WTC11 (cell line): ENCODE results near the gene IQGAP3. TPM values are rescaled to one million over a fixed set of nuclear protein-coding genes. Genes with fewer than 3 reads are reported as not detected.

ENCODE experiments used
- ATAC-seq: fragments of 200-7000 bp; cut with Tn5 transposase; 2 replicates; pipeline ENCODE4 v1.10.0; 2021; ENCODE audit warnings: mild to moderate bottlenecking, moderate library complexity
- CTCF ChIA-PET: fragments of 300-600 bp; sonication (Branson Sonifier 250); formaldehyde crosslinking; loops from one replicate; lab custom pipeline; 2021; ENCODE audit warnings: antibody characterized with exemption; lab: Charles Lee
- POLR2A ChIA-PET: fragments of 350-600 bp; sonication (Branson Sonifier 250); formaldehyde crosslinking; loops from one replicate; lab custom pipeline; 2021; ENCODE audit warnings: antibody characterized with exemption; lab: Charles Lee
- DNase-seq: peaks from one replicate; pipeline ENCODE4 v3.0.0; 2021; ENCODE audit warnings: low spot score
- H3K27ac Mint-ChIP-seq: 2 replicates; pipeline ENCODE4 v1.8.0; 2021; ENCODE audit warnings: mixed read lengths
- H3K27me3 Mint-ChIP-seq: 2 replicates; pipeline ENCODE4 v1.8.0; 2021; ENCODE audit warnings: low read depth, mild to moderate bottlenecking, moderate library complexity, mixed read lengths
- H3K36me3 Mint-ChIP-seq: 2 replicates; pipeline ENCODE4 v1.8.0; 2021; ENCODE audit warnings: mixed read lengths
- H3K4me1 Mint-ChIP-seq: 2 replicates; pipeline ENCODE4 v1.8.0; 2022; ENCODE audit warnings: mixed read lengths
- H3K4me3 Mint-ChIP-seq: 2 replicates; pipeline ENCODE4 v1.8.0; 2021; ENCODE audit warnings: mild to moderate bottlenecking, moderate library complexity, mixed read lengths
- H3K9me3 Mint-ChIP-seq: 2 replicates; pipeline ENCODE4 v1.8.0; 2021; ENCODE audit warnings: mixed read lengths
- AR ChIP-seq: fragments of 250-450 bp; sonication (Bioruptor Pico); IDR thresholded peaks from 2 replicates; pipeline ENCODE4 v1.9.0; 2021; ENCODE audit warnings: mild to moderate bottlenecking
- FOXJ3 ChIP-seq: sonication (generic); formaldehyde crosslinking; IDR thresholded peaks from 2 replicates; pipeline ENCODE4 v1.9.0; 2021; ENCODE audit warnings: missing genetic modification reagents, mild to moderate bottlenecking, borderline replicate concordance
- FOXP4 ChIP-seq: sonication (generic); formaldehyde crosslinking; IDR thresholded peaks from 2 replicates; pipeline ENCODE4 v1.8.0; 2022; ENCODE audit warnings: mild to moderate bottlenecking, missing genetic modification reagents
- GABPB1 ChIP-seq: sonication (generic); formaldehyde crosslinking; IDR thresholded peaks from 2 replicates; pipeline ENCODE4 v1.8.1; 2023; ENCODE audit warnings: mild to moderate bottlenecking, missing genetic modification reagents
- GRHL2 ChIP-seq: fragments of 250-450 bp; sonication (Bioruptor Pico); IDR thresholded peaks from 2 replicates; pipeline ENCODE4 v1.8.0; 2022; ENCODE audit warnings: mild to moderate bottlenecking, moderate library complexity; ENCODE audit not compliant: insufficient replicate concordance, severe bottlenecking
- IRF2 ChIP-seq: sonication (generic); formaldehyde crosslinking; IDR thresholded peaks from 2 replicates; pipeline ENCODE4 v1.8.0; 2022; ENCODE audit warnings: low read depth, missing genetic modification reagents, borderline replicate concordance
- JUN ChIP-seq: sonication (generic); formaldehyde crosslinking; IDR thresholded peaks from 2 replicates; pipeline ENCODE4 v1.8.0; 2023; ENCODE audit warnings: mild to moderate bottlenecking, missing genetic modification reagents
- MXD4 ChIP-seq: fragments of 250-450 bp; sonication (Bioruptor Pico); IDR thresholded peaks from 2 replicates; pipeline ENCODE4 v1.8.0; 2021; ENCODE audit warnings: mild to moderate bottlenecking, moderate library complexity, borderline replicate concordance
- NR2C2 ChIP-seq: sonication (generic); formaldehyde crosslinking; IDR thresholded peaks from 2 replicates; pipeline ENCODE4 v1.8.0; 2022; ENCODE audit warnings: mild to moderate bottlenecking, missing genetic modification reagents
- NR3C1 ChIP-seq: sonication (generic); formaldehyde crosslinking; conservative IDR thresholded peaks from 2 replicates; pipeline ENCODE4 v1.8.1; 2023; ENCODE audit warnings: low read depth, mild to moderate bottlenecking, missing genetic modification reagents
- ZNF532 ChIP-seq: fragments of 250-450 bp; sonication (Bioruptor Pico); IDR thresholded peaks from 2 replicates; pipeline ENCODE4 v1.9.0; 2021; ENCODE audit warnings: mild to moderate bottlenecking, borderline replicate concordance
- total RNA-seq: library from RNA; stranded (reverse); gene quantifications from 3 replicates; pipeline ENCODE4 v1.2.3, GENCODE V29; 2021
- TF ChIP-seq, protein P1 (sequence below): sonication (generic); formaldehyde crosslinking; IDR thresholded peaks from 2 replicates; pipeline ENCODE4 v1.8.1; 2023; ENCODE audit warnings: mild to moderate bottlenecking, missing genetic modification reagents, moderate library complexity
- TF ChIP-seq, protein P2 (sequence below): sonication (generic); formaldehyde crosslinking; IDR thresholded peaks from 2 replicates; pipeline ENCODE4 v1.8.1; 2023; ENCODE audit warnings: mild to moderate bottlenecking, missing genetic modification reagents
- TF ChIP-seq, protein P3 (sequence below): sonication (generic); formaldehyde crosslinking; IDR thresholded peaks from 2 replicates; pipeline ENCODE4 v1.8.0; 2022; ENCODE audit warnings: missing genetic modification reagents
- TF ChIP-seq, protein P4 (sequence below): fragments of 250-450 bp; sonication (Bioruptor Pico); conservative IDR thresholded peaks from 2 replicates; pipeline ENCODE4 v1.9.0; 2021; ENCODE audit warnings: mild to moderate bottlenecking

IQGAP3 gene
- total RNA-seq, 1 experiment from 2014 or later, result 33.3 TPM

DNA sequence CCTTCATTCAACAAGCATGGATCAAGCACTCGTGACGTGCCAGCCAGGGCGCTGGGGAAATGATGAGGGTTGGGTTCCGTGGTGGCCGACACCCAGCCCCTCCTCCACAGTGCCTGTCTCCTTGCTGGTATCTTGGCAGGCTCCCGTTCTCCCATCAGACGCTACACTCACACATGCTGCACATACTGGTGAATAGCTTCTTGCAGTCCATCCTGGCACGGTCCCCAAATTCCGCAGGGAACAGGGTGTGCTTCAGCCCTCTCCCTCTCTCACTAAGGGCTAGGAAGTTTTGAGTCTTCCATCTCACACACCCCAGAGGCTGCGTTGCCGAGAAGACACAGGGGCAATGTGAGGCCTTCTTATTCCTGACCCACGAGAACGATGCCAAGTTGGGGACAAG lies 61.7 kb downstream of the IQGAP3 start (continued):
- TF ChIP-seq, protein P1, sequence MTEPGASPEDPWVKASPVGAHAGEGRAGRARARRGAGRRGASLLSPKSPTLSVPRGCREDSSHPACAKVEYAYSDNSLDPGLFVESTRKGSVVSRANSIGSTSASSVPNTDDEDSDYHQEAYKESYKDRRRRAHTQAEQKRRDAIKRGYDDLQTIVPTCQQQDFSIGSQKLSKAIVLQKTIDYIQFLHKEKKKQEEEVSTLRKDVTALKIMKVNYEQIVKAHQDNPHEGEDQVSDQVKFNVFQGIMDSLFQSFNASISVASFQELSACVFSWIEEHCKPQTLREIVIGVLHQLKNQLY, result no peak
- TF ChIP-seq NR3C1 (CRISPR knock-in tag) (no peak), JUN (no peak), IRF2 (CRISPR knock-in tag) (no peak), AR (no peak), FOXJ3 (no peak)
- TF ChIP-seq, protein P2, sequence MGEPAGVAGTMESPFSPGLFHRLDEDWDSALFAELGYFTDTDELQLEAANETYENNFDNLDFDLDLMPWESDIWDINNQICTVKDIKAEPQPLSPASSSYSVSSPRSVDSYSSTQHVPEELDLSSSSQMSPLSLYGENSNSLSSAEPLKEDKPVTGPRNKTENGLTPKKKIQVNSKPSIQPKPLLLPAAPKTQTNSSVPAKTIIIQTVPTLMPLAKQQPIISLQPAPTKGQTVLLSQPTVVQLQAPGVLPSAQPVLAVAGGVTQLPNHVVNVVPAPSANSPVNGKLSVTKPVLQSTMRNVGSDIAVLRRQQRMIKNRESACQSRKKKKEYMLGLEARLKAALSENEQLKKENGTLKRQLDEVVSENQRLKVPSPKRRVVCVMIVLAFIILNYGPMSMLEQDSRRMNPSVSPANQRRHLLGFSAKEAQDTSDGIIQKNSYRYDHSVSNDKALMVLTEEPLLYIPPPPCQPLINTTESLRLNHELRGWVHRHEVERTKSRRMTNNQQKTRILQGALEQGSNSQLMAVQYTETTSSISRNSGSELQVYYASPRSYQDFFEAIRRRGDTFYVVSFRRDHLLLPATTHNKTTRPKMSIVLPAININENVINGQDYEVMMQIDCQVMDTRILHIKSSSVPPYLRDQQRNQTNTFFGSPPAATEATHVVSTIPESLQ (CRISPR knock-in tag), result no peak
- TF ChIP-seq, protein P3, sequence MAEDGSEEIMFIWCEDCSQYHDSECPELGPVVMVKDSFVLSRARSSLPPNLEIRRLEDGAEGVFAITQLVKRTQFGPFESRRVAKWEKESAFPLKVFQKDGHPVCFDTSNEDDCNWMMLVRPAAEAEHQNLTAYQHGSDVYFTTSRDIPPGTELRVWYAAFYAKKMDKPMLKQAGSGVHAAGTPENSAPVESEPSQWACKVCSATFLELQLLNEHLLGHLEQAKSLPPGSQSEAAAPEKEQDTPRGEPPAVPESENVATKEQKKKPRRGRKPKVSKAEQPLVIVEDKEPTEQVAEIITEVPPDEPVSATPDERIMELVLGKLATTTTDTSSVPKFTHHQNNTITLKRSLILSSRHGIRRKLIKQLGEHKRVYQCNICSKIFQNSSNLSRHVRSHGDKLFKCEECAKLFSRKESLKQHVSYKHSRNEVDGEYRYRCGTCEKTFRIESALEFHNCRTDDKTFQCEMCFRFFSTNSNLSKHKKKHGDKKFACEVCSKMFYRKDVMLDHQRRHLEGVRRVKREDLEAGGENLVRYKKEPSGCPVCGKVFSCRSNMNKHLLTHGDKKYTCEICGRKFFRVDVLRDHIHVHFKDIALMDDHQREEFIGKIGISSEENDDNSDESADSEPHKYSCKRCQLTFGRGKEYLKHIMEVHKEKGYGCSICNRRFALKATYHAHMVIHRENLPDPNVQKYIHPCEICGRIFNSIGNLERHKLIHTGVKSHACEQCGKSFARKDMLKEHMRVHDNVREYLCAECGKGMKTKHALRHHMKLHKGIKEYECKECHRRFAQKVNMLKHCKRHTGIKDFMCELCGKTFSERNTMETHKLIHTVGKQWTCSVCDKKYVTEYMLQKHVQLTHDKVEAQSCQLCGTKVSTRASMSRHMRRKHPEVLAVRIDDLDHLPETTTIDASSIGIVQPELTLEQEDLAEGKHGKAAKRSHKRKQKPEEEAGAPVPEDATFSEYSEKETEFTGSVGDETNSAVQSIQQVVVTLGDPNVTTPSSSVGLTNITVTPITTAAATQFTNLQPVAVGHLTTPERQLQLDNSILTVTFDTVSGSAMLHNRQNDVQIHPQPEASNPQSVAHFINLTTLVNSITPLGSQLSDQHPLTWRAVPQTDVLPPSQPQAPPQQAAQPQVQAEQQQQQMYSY (CRISPR knock-in tag), result no peak

DNA sequence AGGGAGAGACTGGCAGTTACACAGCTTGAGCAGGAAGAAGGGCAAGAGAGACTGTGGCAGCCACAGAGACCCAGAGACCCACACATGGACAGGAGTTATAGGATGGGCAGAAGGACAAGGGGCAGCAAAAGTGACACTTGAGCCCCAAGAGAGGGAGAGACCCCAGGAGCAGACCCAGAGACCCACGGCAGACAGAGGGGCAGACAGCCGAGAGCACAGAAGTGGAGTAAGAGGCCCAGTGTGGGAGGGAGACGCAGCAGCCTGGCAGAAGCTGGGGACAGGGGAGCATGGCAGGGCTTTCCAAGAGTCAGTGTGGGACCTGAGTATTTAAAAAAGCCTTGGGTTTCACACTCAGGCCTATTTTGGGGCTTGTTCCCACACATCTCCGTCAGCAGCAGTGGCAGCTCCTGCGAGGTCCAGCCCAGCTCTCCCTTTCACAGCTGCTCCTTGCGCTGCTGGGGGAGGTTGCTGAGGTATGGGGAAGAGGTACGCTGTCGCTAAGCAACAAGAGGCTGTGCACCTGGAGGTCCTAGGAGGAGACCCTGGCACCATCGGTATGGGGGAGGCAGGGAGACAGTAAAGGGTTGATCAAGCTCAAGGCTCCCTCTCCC lies 62.8 kb downstream of the IQGAP3 start:
- ChIA-PET POLR2A (interaction anchor here (0.8 to 0.9 kb wide), 2 partner anchors 8 to 16 kb away, joined by 3 read pairs; no protein-coding TSS in a partner anchor), CTCF (interaction anchor here (0.9 to 2.5 kb wide), 6 partner anchors 11 to 52 kb away, joined by 3 to 18 read pairs (median 5); no protein-coding TSS in a partner anchor)
- H3K9me3 Mint-ChIP-seq, result no peaks in the 10 kb centered on the region
- no peak for ATAC-seq
- peaks cover 14% of the 10 kb centered on the region for H3K27me3 Mint-ChIP-seq
- no peaks in the 10 kb centered on the region for H3K36me3 Mint-ChIP-seq
- no peak for DNase-seq
- no peak overlapping the region for H3K27ac Mint-ChIP-seq
- H3K4me1 Mint-ChIP-seq, result peaks cover 33% of the 10 kb centered on the region
- H3K4me3 Mint-ChIP-seq, result no peak overlapping the region
- no peak for TF ChIP-seq GRHL2
- no peak for TF ChIP-seq MXD4
- TF ChIP-seq GABPB1 (CRISPR knock-in tag), result no peak
- TF ChIP-seq FOXP4 (CRISPR knock-in tag), result no peak
- no peak for TF ChIP-seq NR2C2
- no peak for TF ChIP-seq ZNF532 (CRISPR knock-in tag)
- TF ChIP-seq, protein P4, sequence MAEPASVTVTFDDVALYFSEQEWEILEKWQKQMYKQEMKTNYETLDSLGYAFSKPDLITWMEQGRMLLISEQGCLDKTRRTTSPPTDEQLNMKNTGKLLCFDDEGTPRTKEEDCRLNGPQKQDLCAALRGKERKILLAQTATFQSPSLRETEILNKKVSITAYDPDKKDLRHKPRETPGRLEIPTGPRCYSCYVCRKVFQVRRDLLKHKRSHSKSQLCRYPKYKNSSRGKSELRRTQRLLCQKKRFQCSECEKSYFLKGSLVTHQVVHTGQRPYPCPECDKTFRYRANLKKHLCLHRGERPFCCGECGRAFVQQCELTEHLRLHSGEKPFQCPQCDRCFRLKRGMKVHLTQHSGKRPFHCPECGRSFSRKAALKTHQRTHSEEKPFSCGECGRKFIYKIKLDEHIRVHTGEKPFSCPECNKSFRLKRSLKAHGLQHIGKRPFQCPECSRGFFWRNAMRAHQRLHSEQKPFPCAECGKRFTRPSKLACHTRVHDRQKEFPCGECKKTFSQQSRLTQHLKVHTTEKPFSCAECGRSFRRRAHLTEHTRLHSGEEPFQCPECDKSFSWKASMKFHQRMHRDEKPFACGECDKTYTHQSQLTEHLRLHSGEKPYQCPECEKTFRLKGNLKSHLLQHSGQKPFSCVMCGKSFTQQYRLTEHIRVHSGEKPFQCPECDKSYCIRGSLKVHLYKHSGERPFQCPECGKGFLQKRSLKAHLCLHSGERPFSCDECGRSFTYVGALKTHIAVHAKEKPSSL (CRISPR knock-in tag), result no peak
